ENCODE measurements around the gene MATR3.
A peak's percentile ranks its signal among the peaks of the same experiment; 100 is the strongest.
"Not testable (repeated sequence)": the region's sequence is repeated elsewhere in the genome, so short reads cannot be mapped to it uniquely, and the experiment has no call there.

The MATR3 gene

DNA sequence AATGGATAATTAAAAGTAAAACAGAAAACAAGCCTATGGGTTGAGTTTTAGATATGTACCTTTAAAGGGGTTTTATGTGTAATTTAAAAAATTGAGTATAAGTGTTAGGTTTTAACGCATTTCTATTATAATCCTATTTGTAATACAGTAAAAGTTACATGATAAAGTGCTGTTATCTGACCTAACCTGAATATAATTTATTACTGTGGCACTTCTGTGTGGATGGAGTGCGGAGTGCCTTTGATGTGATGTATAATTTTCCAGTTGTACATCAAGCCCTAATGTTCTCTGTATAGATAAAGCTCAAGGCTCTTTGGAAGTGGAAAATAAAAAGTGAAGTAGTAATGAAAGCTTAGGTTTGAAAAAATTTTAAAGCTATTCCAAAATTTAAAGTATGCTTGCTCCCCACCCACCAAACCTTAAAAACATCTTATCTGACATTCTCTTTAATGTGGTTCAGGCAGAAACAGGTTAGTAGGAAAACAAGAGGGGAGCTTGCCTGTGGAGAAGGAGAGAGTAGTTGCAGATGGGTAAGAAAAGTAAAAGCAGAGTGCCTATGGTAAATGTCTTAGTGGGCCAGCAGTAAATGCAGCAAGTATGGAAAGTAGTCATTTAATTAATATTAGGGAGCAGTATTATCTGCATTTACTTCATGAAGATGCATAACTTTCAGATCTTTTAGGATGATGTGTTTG is 4.0 kb downstream of the MATR3 start:
- DNase-seq (ENCODE audit: low spot score): no peak

DNA sequence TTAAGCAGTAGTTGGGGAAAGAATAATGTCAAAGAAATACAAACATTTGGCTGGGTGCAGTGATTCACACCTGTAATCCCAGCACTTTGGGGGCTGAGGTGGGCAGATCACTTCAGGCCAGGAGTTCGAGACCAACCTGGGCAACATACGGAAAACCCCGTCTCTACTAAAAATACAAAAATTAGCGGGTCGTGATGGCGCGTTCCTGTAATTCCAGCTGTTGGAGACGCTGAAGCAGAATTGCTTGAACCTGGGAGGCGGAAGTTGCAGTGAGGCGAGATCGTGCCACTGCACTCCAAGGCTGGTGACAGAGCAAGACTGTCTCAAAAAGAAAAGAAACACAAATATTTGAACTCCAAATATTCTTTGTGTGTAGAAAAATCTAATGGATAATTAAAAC is 4.7 kb downstream of the MATR3 start:
- DNase-seq (ENCODE audit: low spot score): no peak

DNA sequence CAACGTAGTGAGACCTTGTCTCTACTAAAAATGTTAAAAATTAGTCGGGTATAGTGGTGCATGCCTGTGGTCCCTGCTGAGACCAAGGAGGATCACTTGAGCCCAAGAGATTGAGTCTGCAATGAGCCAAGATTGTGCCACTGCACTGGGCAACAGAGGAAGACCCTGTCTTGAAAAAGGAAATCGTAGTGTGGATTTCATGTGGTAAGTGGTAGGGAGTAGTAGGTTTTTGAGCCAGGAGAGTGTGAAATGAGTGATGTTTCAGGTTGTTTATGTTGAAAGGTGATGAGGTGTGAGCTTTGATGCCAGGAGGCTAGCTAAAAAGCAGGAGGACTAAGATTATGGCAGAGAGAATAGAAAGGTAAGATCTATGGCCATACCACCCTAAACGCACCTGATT is 5.9 kb downstream of the MATR3 start:
- no peak for DNase-seq (ENCODE audit: low spot score)

DNA sequence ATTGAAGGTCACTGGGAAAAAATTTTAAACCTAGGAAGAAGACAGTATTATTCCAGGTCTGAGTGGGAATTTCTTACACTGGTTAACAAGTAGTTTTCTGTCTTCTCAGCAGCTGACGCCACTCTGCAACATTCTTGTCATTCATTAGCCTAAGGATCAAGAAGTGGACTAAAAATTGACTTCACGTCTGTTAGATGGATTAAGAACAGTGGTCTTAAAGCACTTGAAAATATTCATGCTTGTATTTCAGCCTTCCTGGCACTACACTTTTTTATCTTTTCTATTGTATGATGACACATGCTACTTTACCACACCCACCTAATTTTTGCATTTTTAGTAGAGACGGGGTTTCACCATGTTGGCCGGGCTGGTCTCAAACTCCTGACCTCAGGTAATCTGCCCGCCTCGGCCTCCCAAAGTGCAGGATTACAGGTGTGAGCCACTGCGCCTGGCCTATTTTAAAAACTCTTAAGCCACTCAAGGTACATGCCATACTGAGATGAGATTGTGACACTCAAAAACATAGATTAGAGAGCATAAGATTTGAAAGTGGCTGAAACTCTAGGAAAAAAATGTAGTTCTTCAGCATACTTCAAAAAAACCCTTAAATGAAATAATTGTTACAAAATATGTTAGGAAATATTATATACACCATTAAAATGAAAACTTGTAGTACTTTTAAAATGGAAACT is 8.4 kb downstream of the MATR3 start:
- DNase-seq (ENCODE audit: low spot score): no peak

DNA sequence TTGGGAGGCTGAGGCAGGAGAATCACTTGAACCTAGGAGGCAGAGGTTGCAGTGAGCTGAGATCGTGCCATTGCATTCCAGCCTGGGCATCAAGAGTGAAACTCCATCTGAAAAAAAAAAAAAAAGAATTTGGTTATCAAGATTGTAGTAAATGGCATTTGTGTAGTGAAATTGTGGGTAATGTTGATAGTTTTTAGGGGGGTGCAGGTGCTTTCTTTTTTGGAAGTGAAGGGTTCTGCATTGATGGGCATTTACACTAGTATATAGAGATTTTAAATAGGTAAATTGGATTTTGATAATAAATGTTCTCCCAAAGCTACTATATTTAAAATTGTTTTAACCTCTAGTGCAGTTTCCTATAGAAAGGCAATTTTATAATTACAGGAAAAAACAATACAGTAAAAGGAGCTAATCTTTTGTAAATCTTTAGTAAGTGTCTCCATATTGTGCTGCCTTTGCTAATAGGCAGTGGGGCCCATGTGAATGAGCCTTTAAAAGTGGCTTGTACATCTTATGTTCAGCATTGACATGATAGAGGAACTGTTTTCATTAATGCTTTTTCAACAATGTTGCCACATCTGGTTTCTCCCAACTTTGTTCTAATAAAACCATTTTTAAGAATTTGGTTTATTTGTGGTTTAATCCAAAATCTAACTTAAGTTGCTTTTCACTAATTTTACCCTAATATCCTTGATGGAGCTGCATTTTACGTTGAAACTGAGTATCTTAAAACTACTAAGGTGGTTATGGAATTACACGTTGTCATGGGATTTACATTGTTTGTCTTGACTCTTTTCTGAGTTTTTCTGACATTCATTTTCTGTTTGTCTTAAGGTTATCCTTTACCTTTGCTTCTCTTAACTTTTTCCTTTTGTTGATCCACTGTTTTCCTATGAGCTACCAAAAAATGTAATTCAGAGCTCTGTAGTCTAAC is 11.1 kb downstream of the MATR3 start:
- DNase-seq (ENCODE audit: low spot score): no peak

DNA sequence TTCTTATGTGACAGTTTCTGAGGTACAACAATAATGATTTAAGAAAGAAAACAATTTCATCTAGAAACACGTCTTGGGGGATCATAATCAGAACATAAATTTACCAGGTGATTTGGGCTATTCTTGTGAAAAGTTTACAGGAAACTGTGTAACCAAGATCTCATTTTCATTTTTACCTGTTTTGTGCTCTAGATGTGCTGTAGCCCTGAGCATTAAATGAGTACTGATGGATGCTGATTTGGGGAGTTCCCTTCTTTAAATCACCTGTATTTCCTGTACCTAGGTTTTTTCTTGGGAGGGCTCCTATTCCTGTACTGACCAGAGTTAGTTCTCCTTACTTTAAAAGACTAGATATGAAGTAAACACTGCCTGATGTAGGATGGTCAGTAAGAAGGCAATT is 12.7 kb downstream of the MATR3 start:
- DNase-seq (ENCODE audit: low spot score): no peak

DNA sequence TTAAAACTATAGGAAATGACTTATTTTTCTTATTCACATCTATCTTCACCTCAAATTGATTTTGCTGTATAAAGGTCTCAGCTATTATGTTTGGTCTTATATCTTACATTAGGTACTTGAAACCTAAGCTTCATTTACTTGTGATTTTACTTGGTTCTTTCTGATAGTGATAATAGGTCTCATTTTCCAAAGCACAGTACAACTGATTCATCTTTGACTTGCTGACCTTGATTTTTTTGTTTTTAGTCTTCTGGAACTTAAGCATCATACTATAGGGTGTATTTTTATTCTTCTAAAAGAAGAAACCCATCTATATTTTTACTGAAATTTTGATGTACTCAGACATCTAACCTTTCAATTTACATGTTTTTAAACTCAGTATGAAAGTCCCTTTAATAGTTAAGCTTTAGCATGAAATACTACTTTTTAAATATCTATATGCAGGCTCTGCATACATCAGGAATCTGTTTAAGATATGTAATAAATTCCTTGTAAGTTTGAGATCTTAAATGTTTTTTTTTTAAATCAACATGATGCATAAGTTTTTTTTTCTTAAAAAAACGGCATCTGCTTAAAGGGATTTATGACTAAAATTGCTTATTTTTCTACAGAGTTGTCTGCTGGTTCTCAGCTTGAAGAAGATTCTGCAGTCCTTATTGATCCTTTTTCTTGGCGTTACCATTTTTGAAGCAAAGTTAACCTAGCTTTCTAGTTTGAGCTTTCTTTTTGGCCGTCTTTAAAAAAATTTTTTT is 13.3 kb downstream of the MATR3 start:
- no peak for DNase-seq (ENCODE audit: low spot score)

DNA sequence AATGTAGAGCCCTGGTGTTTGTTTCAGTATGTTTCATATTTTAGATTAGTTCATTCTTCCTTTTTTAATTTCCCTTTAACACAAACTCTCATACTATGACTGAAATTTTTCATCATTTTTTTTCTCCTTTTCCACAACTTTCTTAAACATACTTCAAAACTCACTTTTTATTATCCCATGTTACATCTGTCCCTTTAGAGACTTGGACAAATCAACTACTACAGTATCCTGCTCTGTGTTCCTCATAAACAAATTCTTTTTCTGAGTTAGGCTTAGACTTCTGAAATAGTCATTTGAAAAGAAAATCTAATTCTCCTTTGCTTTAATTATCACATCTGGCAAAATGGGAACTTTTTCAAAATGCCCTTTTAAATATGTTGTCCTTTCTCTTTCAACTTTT is 15.3 kb downstream of the MATR3 start:
- DNase-seq (ENCODE audit: low spot score): no peak

DNA sequence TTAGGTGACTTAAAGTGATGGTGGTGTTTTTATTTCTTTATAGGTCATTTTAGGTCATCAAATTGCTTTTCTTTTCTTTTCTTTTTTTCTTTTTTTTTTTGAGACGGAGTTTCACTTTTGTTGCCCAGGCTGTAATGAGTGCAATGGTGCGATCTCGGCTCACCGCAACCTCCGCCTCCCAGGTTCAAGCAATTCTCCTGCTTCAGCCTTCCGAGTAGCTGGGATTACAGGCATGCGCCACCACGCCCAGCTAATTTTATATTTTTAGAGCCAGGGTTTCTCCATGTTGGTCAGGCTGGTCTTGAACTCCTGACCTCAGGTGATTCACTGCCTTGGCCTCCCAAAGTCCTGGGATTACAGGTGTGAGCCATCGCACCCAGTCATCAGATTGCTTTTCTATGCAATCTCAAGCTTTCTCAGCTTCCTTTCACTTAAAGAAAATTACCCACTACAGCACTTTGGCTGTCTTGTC is 17.2 kb downstream of the MATR3 start:
- DNase-seq (ENCODE audit: low spot score): not testable (repeated sequence)

DNA sequence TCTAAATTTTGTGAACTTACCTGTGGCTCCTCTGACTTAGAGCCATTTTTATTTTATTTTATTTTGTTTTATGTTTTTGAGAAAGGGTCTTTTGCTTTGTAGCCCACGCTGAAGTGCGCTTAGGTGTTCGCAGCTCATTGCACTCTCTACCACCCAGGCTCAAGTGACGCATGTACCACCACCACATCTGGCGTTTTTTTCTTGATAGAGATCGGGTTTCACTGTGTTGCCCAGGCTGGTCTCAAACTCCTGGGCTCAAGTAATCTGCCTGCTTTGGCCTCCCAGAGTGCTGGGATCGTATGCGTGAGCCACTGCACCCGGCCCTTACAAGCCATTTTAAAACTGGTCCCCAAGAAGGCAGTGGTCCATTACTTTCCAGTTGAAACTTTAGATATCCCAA is 18.5 kb downstream of the MATR3 start:
- no peak for DNase-seq (ENCODE audit: low spot score)

DNA sequence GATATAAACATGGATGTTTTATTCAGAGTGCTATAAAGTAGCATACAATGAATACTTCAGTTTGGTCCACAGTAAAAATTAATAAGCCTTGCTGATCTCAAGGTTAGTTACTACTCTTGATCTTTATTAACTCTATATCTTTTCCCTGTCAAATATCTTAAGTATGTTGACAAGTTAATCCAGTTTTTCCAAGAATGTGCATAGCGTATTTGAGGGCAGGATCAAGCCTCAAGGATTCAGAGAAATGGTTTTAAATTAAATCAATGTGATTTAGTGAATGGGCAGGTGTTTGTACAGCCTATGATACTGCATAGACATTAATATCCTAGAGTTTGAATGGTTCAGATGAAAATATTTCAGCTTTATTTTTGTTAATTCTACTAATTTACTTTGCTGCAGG is 20.7 kb downstream of the MATR3 start:
- no peak for DNase-seq (ENCODE audit: low spot score)

DNA sequence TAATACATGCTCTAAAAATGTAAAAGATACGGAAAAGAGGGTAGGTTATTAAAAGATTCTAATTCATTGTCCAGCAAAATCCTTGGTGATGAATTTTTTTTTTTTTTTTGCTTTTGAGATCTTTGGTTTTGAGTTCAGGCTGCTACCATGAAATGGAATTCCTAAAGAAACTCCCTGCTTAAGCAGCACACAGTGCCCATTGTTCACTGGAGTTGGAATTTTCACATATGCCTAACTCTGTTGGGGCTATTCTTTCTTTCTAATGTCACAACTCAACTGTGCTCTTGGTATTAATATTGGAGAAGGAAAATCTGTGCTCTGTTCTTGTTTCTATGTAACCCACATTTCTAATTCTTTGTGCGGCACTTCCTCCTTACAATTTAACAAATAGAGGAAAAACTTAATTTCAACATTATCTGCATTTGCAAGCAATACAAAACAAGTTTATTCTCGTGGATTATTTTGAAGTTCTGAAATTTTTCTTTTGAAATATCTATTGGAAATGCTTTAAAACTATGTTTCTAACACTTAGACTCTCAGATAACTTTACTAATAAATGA is 21.6 kb downstream of the MATR3 start:
- DNase-seq (ENCODE audit: low spot score): no peak

DNA sequence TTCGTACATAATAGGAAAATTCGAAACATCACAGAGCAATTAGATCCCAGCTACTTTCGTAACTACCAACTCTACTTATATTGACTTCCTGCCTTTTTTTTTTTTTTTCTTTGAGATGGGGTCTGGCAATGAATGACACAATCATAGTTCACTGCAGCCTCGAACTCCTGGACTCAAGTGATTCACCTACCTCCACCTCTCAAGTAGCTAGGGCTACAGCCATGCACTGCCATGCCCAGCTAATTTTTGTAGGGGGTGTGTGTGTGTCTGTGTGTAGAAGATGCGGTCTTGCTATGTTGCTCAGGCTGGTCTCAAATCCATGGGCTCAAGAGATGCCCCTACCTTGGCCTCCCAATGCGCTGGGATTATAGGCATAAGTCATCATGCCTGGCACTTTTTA is 42.3 kb downstream of the MATR3 start:
- no peak for DNase-seq (ENCODE audit: low spot score)

DNA sequence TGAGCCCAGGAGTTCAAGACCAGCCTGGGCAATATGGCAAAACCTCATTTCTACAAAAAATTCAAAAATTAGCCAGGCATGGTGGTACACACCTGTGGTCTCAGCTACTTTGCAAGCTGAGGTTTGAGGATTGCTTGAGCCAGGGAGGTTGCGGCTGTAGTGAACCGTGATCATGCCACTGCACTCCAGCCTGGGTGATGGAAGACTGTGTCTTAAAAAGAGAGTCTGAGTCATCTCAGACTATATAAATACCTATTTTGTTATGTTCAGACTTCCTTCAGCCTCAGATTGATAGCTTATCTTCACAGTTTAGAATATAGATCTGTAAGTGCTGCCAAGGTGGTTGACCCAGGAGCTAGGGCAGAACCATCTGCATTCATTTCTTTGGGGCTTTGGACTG is 46.5 kb downstream of the MATR3 start:
- DNase-seq (ENCODE audit: low spot score): no peak

DNA sequence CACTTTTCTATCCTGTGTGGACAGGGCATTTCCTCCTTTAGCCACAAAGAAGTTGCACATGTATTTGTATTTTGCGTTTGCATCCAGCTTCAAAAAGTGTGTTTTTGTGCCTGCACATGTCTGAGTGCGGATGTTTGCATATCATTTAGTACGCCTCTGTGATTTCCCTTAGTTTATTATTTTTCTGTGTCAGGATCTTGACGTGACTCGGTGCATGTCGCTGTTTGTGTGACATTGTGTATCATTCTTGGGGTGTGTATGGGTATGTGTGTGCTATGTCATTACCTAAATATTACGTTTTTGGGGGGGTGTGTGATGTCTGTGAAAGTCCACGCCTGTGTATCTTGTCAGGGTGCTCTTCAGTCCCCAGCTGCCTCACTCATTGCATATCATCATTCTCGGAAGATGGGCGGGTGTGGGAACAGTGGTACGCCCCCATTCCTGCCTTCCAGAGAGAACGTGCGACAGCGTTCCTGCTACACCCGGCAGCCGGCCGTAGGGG is 47.7 kb downstream of the MATR3 start:
- DNase-seq (ENCODE audit: low spot score): no peak

DNA sequence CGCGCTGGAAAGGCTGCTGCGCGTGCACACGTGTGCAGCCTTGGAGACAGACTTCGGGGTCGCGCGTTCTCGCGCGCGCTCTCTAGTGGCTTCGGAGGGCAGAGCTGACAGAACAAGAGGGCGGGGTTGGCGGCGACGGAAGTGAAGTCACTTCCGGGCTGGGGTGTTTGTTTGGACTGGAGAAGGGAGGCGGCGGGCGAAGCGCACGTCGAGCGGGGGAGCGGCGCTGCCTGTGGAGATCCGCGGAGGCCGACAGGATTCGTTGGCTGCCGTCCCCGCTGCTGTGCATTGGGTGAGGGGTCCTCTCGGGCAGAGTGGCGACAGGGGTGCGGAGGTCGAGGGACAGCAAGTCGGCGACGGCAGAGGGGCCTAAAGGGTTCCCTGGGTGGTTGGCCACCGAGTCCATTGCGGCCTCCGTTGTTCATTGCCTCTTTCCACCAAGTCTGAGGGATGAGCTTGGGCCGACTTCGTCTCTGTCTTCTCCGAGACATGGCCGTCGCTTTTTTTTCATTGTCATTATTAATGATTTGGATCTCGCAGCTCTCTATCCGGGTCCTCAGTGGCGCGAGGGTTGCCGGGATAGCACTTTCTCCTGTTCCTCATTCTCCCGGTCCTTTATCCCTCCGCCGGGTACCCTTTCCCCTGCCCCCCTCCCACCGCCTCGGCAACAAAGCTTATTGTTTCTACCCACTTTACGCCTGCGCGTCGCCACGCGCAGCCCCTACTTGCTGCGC is 48.3 kb downstream of the MATR3 start, which contains the start of gene PAIP2:
Gene PAIP2, plus strand, starts transcription at position 166 of the 734 bp plus-strand sequence. CDS start 21,931 bp downstream, outside the sequence.
- DNase-seq (ENCODE audit: low spot score): peak; percentile 96

DNA sequence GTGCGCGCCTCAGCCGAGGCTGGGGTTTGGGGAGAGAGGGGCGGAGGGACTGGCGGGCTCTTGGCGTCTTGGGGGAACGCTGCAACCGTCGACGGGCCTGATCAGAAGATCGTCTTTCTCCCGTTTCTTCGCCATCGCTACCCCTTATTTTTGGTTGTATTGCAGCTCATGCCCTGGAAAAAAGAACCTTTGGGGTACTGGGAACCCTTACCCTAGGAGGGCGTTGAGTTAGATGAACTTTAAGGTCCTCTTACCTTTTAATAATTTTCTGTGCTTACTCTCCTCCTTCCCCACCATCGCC is 48.8 kb downstream of the MATR3 start:
- no peak for DNase-seq (ENCODE audit: low spot score)

DNA sequence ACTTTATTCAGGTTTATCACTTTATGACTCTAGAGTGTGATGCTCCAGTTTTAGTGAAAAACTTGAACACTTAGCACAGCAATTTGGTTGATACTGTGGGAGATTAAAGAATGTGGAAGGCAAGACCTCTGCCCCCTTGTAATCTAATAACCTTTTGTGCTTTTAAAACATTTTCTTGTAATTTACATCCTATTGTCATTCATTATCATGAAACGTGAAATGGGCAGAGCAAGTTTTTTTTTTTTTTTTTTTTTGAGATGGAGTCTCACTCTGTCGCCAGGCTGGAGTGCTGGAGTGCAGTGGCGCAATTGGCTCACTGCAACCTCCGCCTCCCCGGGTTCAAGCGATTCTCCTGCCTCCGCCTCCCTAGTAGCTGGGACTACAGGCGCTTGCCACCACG is 49.9 kb downstream of the MATR3 start:
- no peak for DNase-seq (ENCODE audit: low spot score)

DNA sequence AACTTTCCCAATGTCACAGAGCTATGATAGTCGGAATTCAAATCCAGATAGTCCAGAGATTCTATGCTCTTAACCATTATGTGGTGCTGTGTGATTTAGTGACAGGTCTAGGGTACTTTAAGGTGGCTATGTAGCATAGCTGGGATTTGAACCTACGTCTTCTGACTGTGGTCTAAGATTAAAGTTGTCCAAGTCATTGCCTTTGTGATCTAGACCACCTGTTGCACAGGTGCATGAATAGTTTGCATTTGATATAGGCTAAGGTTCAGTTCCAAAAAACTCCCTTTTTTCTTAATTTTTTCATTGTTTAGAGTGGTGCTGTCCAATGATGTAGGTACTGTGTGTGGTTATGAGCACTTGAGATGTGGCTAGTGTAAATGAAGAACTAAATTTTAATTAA is 50.6 kb downstream of the MATR3 start:
- no peak for DNase-seq (ENCODE audit: low spot score)

DNA sequence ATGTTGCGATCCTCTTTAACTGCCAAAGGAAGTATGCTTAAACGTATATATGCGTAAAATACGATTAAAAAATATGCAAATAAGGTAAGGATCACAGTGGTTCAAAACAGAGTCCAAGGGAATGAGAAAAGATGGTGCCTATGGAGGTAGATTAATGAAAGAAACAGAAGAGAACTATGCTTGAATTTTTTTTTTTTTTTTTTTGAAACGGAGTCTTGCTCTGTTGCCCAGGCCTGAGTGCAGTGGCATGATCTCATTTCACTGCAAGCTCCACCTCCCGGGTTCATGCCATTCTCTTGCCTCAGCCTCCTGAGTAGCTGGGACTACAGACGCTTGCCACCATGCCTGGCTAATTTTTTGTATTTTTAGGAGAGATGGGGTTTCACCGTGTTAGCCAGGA is 51.9 kb downstream of the MATR3 start:
- DNase-seq (ENCODE audit: low spot score): not testable (repeated sequence)

DNA sequence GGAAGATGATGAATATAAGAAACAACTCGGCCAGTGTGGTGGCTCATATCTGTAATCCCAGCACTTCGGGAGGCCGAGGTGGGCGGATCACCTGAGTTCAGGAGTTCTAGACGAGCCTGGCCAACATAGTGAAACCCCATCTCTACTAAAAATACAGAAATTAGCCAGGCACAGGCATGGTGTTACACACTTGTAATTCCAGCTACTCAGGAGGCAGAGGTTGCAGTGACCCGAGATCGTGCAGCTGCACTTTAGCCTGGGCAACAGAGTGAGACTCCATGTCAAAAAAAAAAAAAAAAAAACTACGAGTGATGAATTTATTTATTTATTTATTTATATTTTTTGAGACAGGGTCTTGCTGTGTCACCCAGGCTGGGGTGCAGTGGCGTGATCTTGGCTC is 54.3 kb downstream of the MATR3 start:
- DNase-seq (ENCODE audit: low spot score): not testable (repeated sequence)
